ENCODE measurements around the gene PNMA1. TPM values are rescaled to one million over a fixed set of nuclear protein-coding genes. Genes with fewer than 3 reads are reported as not detected.

Gene PNMA1
- total RNA-seq, 4 donors from 2014 or later = 4.4 to 11.6 (median 7.0) TPM

- peaks cover 0 to 96% (median 0%) of the 10 kb centered on the region in 3 donors for H3K36me3 ChIP-seq
- peaks cover 0 to 60% (median 2%) of the 10 kb centered on the region in 4 donors for H3K4me1 ChIP-seq
- DNase-seq = peak in 1 of 3 donors; percentile 47
- peak overlapping the region; percentile 49 to 71 (median 62) for H3K27ac ChIP-seq
- no peaks in the 10 kb centered on the region for H3K27me3 ChIP-seq
- no peak for TF ChIP-seq CTCF (IDR thresholded peaks at IDR 0.05)
- H3K9me3 ChIP-seq = no peaks in the 10 kb centered on the region
- H3K4me3 ChIP-seq = no peak overlapping the region
Observed at GRCh38 chr14:73725116-73726024, 11.2 kb upstream of the PNMA1 start.

- TF ChIP-seq CTCF (IDR thresholded peaks at IDR 0.05) (no peak), POLR2A (IDR thresholded peaks at IDR 0.05) (no peak)
- peaks cover 0 to 96% (median 0%) of the 10 kb centered on the region in 3 donors for H3K36me3 ChIP-seq
Observed at GRCh38 chr14:73724696-73725095, 10.5 kb upstream of the PNMA1 start.

GRCh38 chr14:73723797-73724661 is 9.8 kb upstream of the PNMA1 start:
- peaks cover 0 to 96% (median 0%) of the 10 kb centered on the region in 3 donors for H3K36me3 ChIP-seq
- no peaks in the 10 kb centered on the region for H3K27me3 ChIP-seq
- H3K27ac ChIP-seq = peak overlapping the region; percentile 49 to 71 (median 62)
- H3K4me1 ChIP-seq = peaks cover 0 to 46% (median 2%) of the 10 kb centered on the region in 4 donors
- DNase-seq = peak in 1 of 3 donors; percentile 74
- TF ChIP-seq CTCF (IDR thresholded peaks at IDR 0.05) (peak in 2 of 6 experiments; percentile 6 to 11), POLR2A (IDR thresholded peaks at IDR 0.05) (peak in 1 of 2 donors; percentile 27)
- no peaks in the 10 kb centered on the region for H3K9me3 ChIP-seq
- no peak overlapping the region for H3K4me3 ChIP-seq

More at GRCh38 chr14:73724696-73725095, 10.5 kb upstream of the PNMA1 start:
- peaks cover 0 to 53% (median 2%) of the 10 kb centered on the region in 4 donors for H3K4me1 ChIP-seq
- H3K4me3 ChIP-seq = no peak overlapping the region
- DNase-seq = no peak
- H3K27ac ChIP-seq = peak overlapping the region; percentile 49 to 71 (median 62)
- H3K27me3 ChIP-seq = no peaks in the 10 kb centered on the region
- H3K9me3 ChIP-seq = no peaks in the 10 kb centered on the region

GRCh38 chr14:73723406-73723796 is 9.2 kb upstream of the PNMA1 start:
- peaks cover 0 to 42% (median 2%) of the 10 kb centered on the region in 4 donors for H3K4me1 ChIP-seq
- no peak for DNase-seq

More at GRCh38 chr14:73723406-73723796, 9.2 kb upstream of the PNMA1 start:
- Histone ChIP-seq H3K27me3 (no peaks in the 10 kb centered on the region), H3K9me3 (no peaks in the 10 kb centered on the region), H3K27ac (peak overlapping the region; percentile 49 to 71 (median 62)), H3K4me3 (no peak overlapping the region), H3K36me3 (peaks cover 0 to 99% (median 0%) of the 10 kb centered on the region in 3 donors)
- TF ChIP-seq POLR2A (IDR thresholded peaks at IDR 0.05) = no peak
- no peak for TF ChIP-seq CTCF (IDR thresholded peaks at IDR 0.05)

Measured in Peyer's patch (tissue), 4 donors.